ENCODE measurements around the gene NR3C2.

- TF ChIP-seq CTCF (IDR thresholded peaks at IDR 0.05) (no peak), POLR2AphosphoS5 (IDR thresholded peaks at IDR 0.05; ENCODE audit: low read depth, low read length) (no peak), TCF7L2 (IDR thresholded peaks at IDR 0.05; ENCODE audit: low read depth, low read length) (no peak), SIN3A (IDR thresholded peaks at IDR 0.05; ENCODE audit: borderline replicate concordance, insufficient read depth, low read depth, low read length) (no peak)
These were observed 350.3 kb downstream of the NR3C2 start for GRCh38 chr4:148091896-148092295.

Data from Panc1 (cell line).